Astrocyte (in vitro differentiated cells and primary cell): ENCODE measurements around the gene IGSF21. TPM values are rescaled to one million over a fixed set of nuclear protein-coding genes. Genes with fewer than 3 reads are reported as not detected.

Source experiments
- DNase-seq: peaks from one replicate; pipeline ENCODE4 v3.0.0-alpha.2; 2010; ENCODE audit warnings: low read depth
- FAIRE-seq: peaks from 2 replicates; lab custom pipeline; 2011; peaks lifted over from hg19 to GRCh38; lab: Jason Lieb, UNC
- H2AFZ ChIP-seq: 2 replicates; pipeline ENCODE4 v1.6.0; 2012; ENCODE audit warnings: low read depth, low read length, inconsistent platforms
- H3K27ac ChIP-seq: 2 replicates; pipeline ENCODE4 v1.5.1; 2011; ENCODE audit warnings: low read depth, low read length, inconsistent platforms
- H3K27me3 ChIP-seq: 2 replicates; pipeline ENCODE4 v1.6.0; 2011; ENCODE audit warnings: low read length, inconsistent platforms; ENCODE audit not compliant: insufficient read depth
- H3K36me3 ChIP-seq: 2 replicates; pipeline ENCODE4 v1.5.1; 2011; ENCODE audit warnings: low read length, inconsistent platforms; ENCODE audit not compliant: insufficient read depth
- H3K4me1 ChIP-seq: 2 replicates; pipeline ENCODE4 v1.5.1; 2011; ENCODE audit warnings: low read length, inconsistent platforms; ENCODE audit not compliant: insufficient read depth
- H3K4me2 ChIP-seq: 2 replicates; pipeline ENCODE4 v1.6.0; 2012; ENCODE audit warnings: low read length, inconsistent platforms
- H3K4me3 ChIP-seq: 2 replicates; pipeline ENCODE4 v1.5.1; 2011; ENCODE audit warnings: low read depth, mild to moderate bottlenecking, low read length, inconsistent platforms; ENCODE audit not compliant: insufficient read depth
- H3K79me2 ChIP-seq: 2 replicates; pipeline ENCODE4 v1.6.0; 2012; ENCODE audit warnings: mild to moderate bottlenecking, low read length, inconsistent platforms; ENCODE audit not compliant: insufficient read depth
- H3K9ac ChIP-seq: 2 replicates; pipeline ENCODE4 v1.6.0; 2012; ENCODE audit warnings: mild to moderate bottlenecking, low read length, inconsistent platforms
- H3K9me3 ChIP-seq: 2 replicates; pipeline ENCODE4 v1.5.1; 2012; ENCODE audit warnings: low read depth, mild to moderate bottlenecking, low read length, inconsistent platforms; ENCODE audit not compliant: insufficient read depth
- H4K20me1 ChIP-seq: 2 replicates; pipeline ENCODE4 v1.6.0; 2012; ENCODE audit warnings: low read length, inconsistent platforms; ENCODE audit not compliant: insufficient read depth
- H3K27ac Mint-ChIP-seq: one replicate; pipeline ENCODE4 v1.8.0; 2021; ENCODE audit warnings: mild to moderate bottlenecking, mixed read lengths; ENCODE audit not compliant: unreplicated experiment
- H3K27me3 Mint-ChIP-seq: one replicate; pipeline ENCODE4 v1.8.0; 2021; ENCODE audit warnings: low read depth, mixed read lengths; ENCODE audit not compliant: unreplicated experiment
- H3K36me3 Mint-ChIP-seq: one replicate; pipeline ENCODE4 v1.8.0; 2021; ENCODE audit warnings: low read depth, mixed read lengths; ENCODE audit not compliant: unreplicated experiment
- H3K4me1 Mint-ChIP-seq: one replicate; pipeline ENCODE4 v1.8.0; 2021; ENCODE audit warnings: low read depth, mixed read lengths; ENCODE audit not compliant: unreplicated experiment
- H3K4me3 Mint-ChIP-seq: one replicate; pipeline ENCODE4 v1.8.0; 2021; ENCODE audit warnings: mild to moderate bottlenecking, moderate library complexity, mixed read lengths; ENCODE audit not compliant: unreplicated experiment
- H3K9me3 Mint-ChIP-seq: one replicate; pipeline ENCODE4 v1.8.0; 2021; ENCODE audit warnings: mild to moderate bottlenecking, mixed read lengths; ENCODE audit not compliant: unreplicated experiment
- CTCF ChIP-seq: IDR thresholded peaks from 2 replicates; pipeline ENCODE4 v1.5.1; 2011; ENCODE audit warnings: low read depth, mild to moderate bottlenecking, inconsistent platforms, low read length, moderate library complexity; ENCODE audit not compliant: insufficient read depth
- EZH2 ChIP-seq: IDR thresholded peaks from 2 replicates; pipeline ENCODE4 v1.6.1; 2012; ENCODE audit warnings: mild to moderate bottlenecking, low read length, inconsistent platforms; ENCODE audit not compliant: insufficient read depth
- total RNA-seq: library from RNA; stranded (reverse); gene quantifications from 2 replicates; pipeline ENCODE4 v1.2.1, GENCODE V29; 2021

The IGSF21 gene
- total RNA-seq, 1 donor from 2014 or later, result not detected

GRCh38 chr1:18064534-18064933 is 43.1 kb upstream of the IGSF21 start:
- peaks cover 16% of the 10 kb centered on the region for H3K9me3 Mint-ChIP-seq
- no peaks in the 10 kb centered on the region for H3K27me3 ChIP-seq
- no peaks in the 10 kb centered on the region for H3K36me3 ChIP-seq
- peaks cover 8% of the 10 kb centered on the region for H3K4me1 Mint-ChIP-seq
- DNase-seq (no peak), FAIRE-seq (no peak)
- no peak for TF ChIP-seq CTCF
- TF ChIP-seq EZH2, result no peak
- no peak overlapping the region for H3K9ac ChIP-seq
- no peaks in the 10 kb centered on the region for H4K20me1 ChIP-seq
- H3K36me3 Mint-ChIP-seq, result no peaks in the 10 kb centered on the region
- peaks cover 7% of the 10 kb centered on the region for H3K9me3 ChIP-seq
- no peaks in the 10 kb centered on the region for H3K79me2 ChIP-seq
- H3K27ac Mint-ChIP-seq, result no peak overlapping the region
- H2AFZ ChIP-seq, result no peak overlapping the region
- no peak overlapping the region for H3K4me3 ChIP-seq
- peaks cover 75% of the 10 kb centered on the region for H3K27me3 Mint-ChIP-seq
- H3K4me2 ChIP-seq, result no peak overlapping the region
- no peaks in the 10 kb centered on the region for H3K4me1 ChIP-seq
- H3K27ac ChIP-seq, result no peak overlapping the region
- no peak overlapping the region for H3K4me3 Mint-ChIP-seq

DNA sequence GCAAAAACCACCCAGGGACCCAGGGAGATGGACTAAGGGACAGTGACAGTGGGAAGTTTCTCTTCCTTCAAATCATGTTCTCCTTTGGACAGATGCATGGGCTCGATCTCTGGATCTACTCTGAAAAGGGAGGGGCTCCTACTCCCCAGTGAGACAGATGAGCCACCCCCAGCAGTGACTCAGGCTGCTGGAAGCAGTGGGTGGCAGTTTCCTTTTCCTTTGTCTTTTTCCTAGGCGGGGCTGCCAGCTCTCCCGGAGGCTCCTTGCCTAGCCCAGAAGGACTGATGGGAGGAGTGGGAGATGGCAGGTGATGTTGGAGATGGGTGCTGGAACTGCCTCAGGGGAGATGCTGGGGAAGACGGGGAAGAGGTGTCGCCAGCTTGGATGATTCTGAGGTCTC is 41.0 kb upstream of the IGSF21 start:
- no peak for TF ChIP-seq EZH2
- H3K4me2 ChIP-seq, result no peak overlapping the region
- no peak for FAIRE-seq
- Mint-ChIP-seq H3K4me3 (no peak overlapping the region), H3K27me3 (peaks cover 79% of the 10 kb centered on the region), H3K27ac (no peak overlapping the region), H3K36me3 (no peaks in the 10 kb centered on the region), H3K9me3 (peaks cover 14% of the 10 kb centered on the region), H3K4me1 (peaks cover 8% of the 10 kb centered on the region)
- no peaks in the 10 kb centered on the region for H3K36me3 ChIP-seq
- no peaks in the 10 kb centered on the region for H3K4me1 ChIP-seq
- H3K79me2 ChIP-seq, result no peaks in the 10 kb centered on the region
- H3K9me3 ChIP-seq, result peaks cover 7% of the 10 kb centered on the region
- no peak overlapping the region for H3K9ac ChIP-seq
- no peaks in the 10 kb centered on the region for H3K27me3 ChIP-seq
- no peak overlapping the region for H3K27ac ChIP-seq
- no peaks in the 10 kb centered on the region for H4K20me1 ChIP-seq
- DNase-seq, result no peak
- H2AFZ ChIP-seq, result no peak overlapping the region
- H3K4me3 ChIP-seq, result no peak overlapping the region

- Histone ChIP-seq H3K4me2 (no peak overlapping the region), H3K27me3 (peaks cover 3% of the 10 kb centered on the region), H3K4me3 (no peak overlapping the region), H3K27ac (no peak overlapping the region), H4K20me1 (no peaks in the 10 kb centered on the region), H3K36me3 (no peaks in the 10 kb centered on the region), H2AFZ (no peak overlapping the region), H3K9ac (no peak overlapping the region), H3K4me1 (no peaks in the 10 kb centered on the region), H3K79me2 (no peaks in the 10 kb centered on the region), H3K9me3 (no peaks in the 10 kb centered on the region)
- Mint-ChIP-seq H3K27ac (no peak overlapping the region), H3K9me3 (peaks cover 8% of the 10 kb centered on the region), H3K4me3 (no peak overlapping the region), H3K36me3 (no peaks in the 10 kb centered on the region), H3K4me1 (peaks cover 8% of the 10 kb centered on the region), H3K27me3 (peaks cover 78% of the 10 kb centered on the region)
- no peak for FAIRE-seq
- TF ChIP-seq CTCF, result no peak
- TF ChIP-seq EZH2, result no peak
- DNase-seq, result no peak
Observed at GRCh38 chr1:18069903-18070302, 37.7 kb upstream of the IGSF21 start.
